Brain microvascular endothelial cell (primary cell): ENCODE data around the gene BTBD17.
A peak's percentile ranks its signal among the peaks of the same experiment; 100 is the strongest.

Experiments
- DNase-seq: peaks from one replicate; pipeline ENCODE4 v3.0.0-alpha.2; 2020
- H3K27ac ChIP-seq: fragments of 250-450 bp; sonication (Bioruptor Pico); 2 replicates; pipeline ENCODE4 v1.5.1; 2020; ENCODE audit warnings: mild to moderate bottlenecking, moderate library complexity
- H3K27me3 ChIP-seq: fragments of 250-450 bp; sonication (Bioruptor Pico); replicated peaks from 2 replicates; pipeline ENCODE4 v1.5.1; 2020; ENCODE audit warnings: mild to moderate bottlenecking
- H3K36me3 ChIP-seq: fragments of 250-450 bp; sonication (Bioruptor Pico); replicated peaks from 2 replicates; pipeline ENCODE4 v1.5.1; 2020; ENCODE audit warnings: mild to moderate bottlenecking
- H3K4me3 ChIP-seq: 2 replicates; pipeline ENCODE4 v1.5.1; 2011; ENCODE audit warnings: low read depth, mild to moderate bottlenecking, control low read depth, low read length, moderate library complexity
- CTCF ChIP-seq: IDR thresholded peaks from 2 replicates; pipeline ENCODE4 v1.5.1; 2011; ENCODE audit warnings: low read depth, mild to moderate bottlenecking, moderate library complexity, low read length, control low read depth, inconsistent platforms; ENCODE audit errors: missing control alignments
- in situ Hi-C: cut with HindIII; loops from 2 replicates; pipeline ENCODE4 v1.10.0; 2017; ENCODE audit warnings: low sequenced_read_pairs, low pct_ligation_motif_present

Gene BTBD17

GRCh38 chr17:74389937-74390679 is 28.4 kb upstream of the BTBD17 start:
- Histone ChIP-seq H3K36me3 (no peaks in the 10 kb centered on the region), H3K27ac (no peak overlapping the region), H3K4me3 (no peak overlapping the region), H3K27me3 (no peaks in the 10 kb centered on the region)
- in situ Hi-C loops, result no loop called here
- TF ChIP-seq CTCF, result no peak
- DNase-seq, result no peak

- in situ Hi-C loops, result no loop called here
- DNase-seq, result no peak
- H3K27me3 ChIP-seq, result no peaks in the 10 kb centered on the region
- no peak overlapping the region for H3K4me3 ChIP-seq
- H3K36me3 ChIP-seq, result no peaks in the 10 kb centered on the region
- H3K27ac ChIP-seq, result no peak overlapping the region
- TF ChIP-seq CTCF, result no peak
Measured at GRCh38 chr17:74389084-74389753, 27.6 kb upstream of the BTBD17 start.

GRCh38 chr17:74387365-74388218 is 25.9 kb upstream of the BTBD17 start:
- Histone ChIP-seq H3K4me3 (no peak overlapping the region), H3K36me3 (no peaks in the 10 kb centered on the region), H3K27me3 (no peaks in the 10 kb centered on the region), H3K27ac (no peak overlapping the region)
- in situ Hi-C loops, result no loop called here
- no peak for TF ChIP-seq CTCF
- no peak for DNase-seq

GRCh38 chr17:74386386-74386785 is 24.7 kb upstream of the BTBD17 start:
- Histone ChIP-seq H3K27ac (no peak overlapping the region), H3K4me3 (no peak overlapping the region), H3K36me3 (no peaks in the 10 kb centered on the region), H3K27me3 (no peaks in the 10 kb centered on the region)
- no peak for TF ChIP-seq CTCF
- in situ Hi-C loops, result no loop called here
- DNase-seq, result peak; percentile 9

GRCh38 chr17:74385201-74385600 is 23.5 kb upstream of the BTBD17 start:
- no peaks in the 10 kb centered on the region for H3K27me3 ChIP-seq
- H3K27ac ChIP-seq, result no peak overlapping the region
- in situ Hi-C loops, result no loop called here
- TF ChIP-seq CTCF, result no peak
- DNase-seq, result no peak
- no peaks in the 10 kb centered on the region for H3K36me3 ChIP-seq
- no peak overlapping the region for H3K4me3 ChIP-seq
